Measurements from ENCODE around the gene CA6.

DNA sequence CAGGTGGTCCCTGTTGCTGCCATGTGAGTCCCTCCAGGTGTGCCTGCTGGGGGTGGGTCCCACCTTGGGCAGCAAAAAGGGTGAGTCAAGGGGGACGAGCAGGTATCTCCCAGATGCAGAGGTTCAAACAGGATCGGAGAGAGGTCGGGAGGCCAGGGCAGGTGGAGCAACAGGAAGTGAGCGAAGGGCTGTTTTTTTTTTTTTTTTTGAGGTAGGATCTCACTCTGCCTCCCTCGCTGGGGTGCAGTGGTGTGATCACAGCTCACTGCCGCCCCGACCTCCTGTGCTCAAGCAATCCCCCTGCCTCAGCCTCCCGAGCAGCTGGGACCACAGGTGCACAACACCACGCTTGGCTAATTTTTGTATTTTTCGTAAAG is 41.1 kb downstream of the CA6 start:
- TF ChIP-seq LEF1 (IDR thresholded peaks at IDR 0.05; ENCODE audit: borderline replicate concordance) (no peak), BHLHE40 (IDR thresholded peaks at IDR 0.05; ENCODE audit: borderline replicate concordance) (no peak), SP1 (IDR thresholded peaks at IDR 0.05) (no peak), CTBP1 (IDR thresholded peaks at IDR 0.05; ENCODE audit: borderline replicate concordance) (no peak), FOXM1 (IDR thresholded peaks at IDR 0.05; ENCODE audit: borderline replicate concordance) (no peak), FOXK2 (IDR thresholded peaks at IDR 0.05) (no peak), TARDBP (IDR thresholded peaks at IDR 0.05) (no peak), SUZ12 (IDR thresholded peaks at IDR 0.05) (no peak)
